H4 (cell line): Measurements from ENCODE around the gene ZNF653. TPM values are rescaled to one million over a fixed set of nuclear protein-coding genes. Genes with fewer than 3 reads are reported as not detected.
"Not testable (repeated sequence)": the region's sequence is repeated elsewhere in the genome, so short reads cannot be mapped to it uniquely, and the experiment has no call there.

Experiments used
- DNase-seq: peaks from one replicate; pipeline ENCODE4 v3.0.0-alpha.2; 2015; ENCODE audit warnings: low spot score
- total RNA-seq: library from RNA; depleted of rRNA; stranded (reverse); fragments of >200 nt; shearing (Covaris generic); gene quantifications from 2 replicates; pipeline ENCODE4 v1.2.3, GENCODE V29; 2014; rRNA removed

ZNF653 gene
- total RNA-seq, 1 experiment from 2014 or later: 4.6 TPM

- DNase-seq: not testable (repeated sequence)
Measured at GRCh38 chr19:11433526-11433925, 72.1 kb downstream of the ZNF653 start.

Other genes with a start within 250 kb of the ZNF653 start
- gene DOCK6, start 243.3 kb downstream of the ZNF653 start, total RNA-seq: 3.3 and 3.9 TPM in 2 replicates
- not detected in 2 replicates for gene TSPAN16, start 209.7 kb downstream of the ZNF653 start, total RNA-seq
- 0.37 TPM in 1 of 2 replicates, not detected in the other for gene RAB3D, start 166.2 kb downstream of the ZNF653 start, total RNA-seq
- gene TMEM205, start 159.6 kb downstream of the ZNF653 start, total RNA-seq: 74.7 and 139 TPM in 2 replicates
- 3.6 and 5.1 TPM in 2 replicates for gene CCDC159, start 159.3 kb downstream of the ZNF653 start, total RNA-seq
- 10.7 and 12.7 TPM in 2 replicates for gene PLPPR2, start 150.4 kb downstream of the ZNF653 start, total RNA-seq
- gene SWSAP1, start 131.2 kb downstream of the ZNF653 start, total RNA-seq: 0.45 and 1.0 TPM in 2 replicates
- gene EPOR, start 121.5 kb downstream of the ZNF653 start, total RNA-seq: 3.0 and 5.4 TPM in 2 replicates
- 0.14 TPM in 1 of 2 replicates, not detected in the other for gene RGL3, start 86.5 kb downstream of the ZNF653 start, total RNA-seq
- 0.99 and 1.7 TPM in 2 replicates for gene ODAD3, start 70.7 kb downstream of the ZNF653 start, total RNA-seq
- 40.7 and 54.9 TPM in 2 replicates for gene PRKCSH, start 70.2 kb downstream of the ZNF653 start, total RNA-seq
- gene ELAVL3, start 24.8 kb downstream of the ZNF653 start, total RNA-seq: not detected in 2 replicates
- 43.0 and 47.5 TPM in 2 replicates for gene ECSIT, start 23.3 kb upstream of the ZNF653 start, total RNA-seq
- 0.21 and 0.25 TPM in 2 replicates for gene CNN1, start 33.0 kb upstream of the ZNF653 start, total RNA-seq
- gene ELOF1, start 53.4 kb upstream of the ZNF653 start, total RNA-seq: 72.7 and 85.3 TPM in 2 replicates
- 8.2 and 10.4 TPM in 2 replicates for gene ACP5, start 71.8 kb upstream of the ZNF653 start, total RNA-seq
- 13.0 and 18.8 TPM in 2 replicates for gene ZNF627, start 91.6 kb upstream of the ZNF653 start, total RNA-seq
- gene ZNF823, start 233.1 kb upstream of the ZNF653 start, total RNA-seq: 4.0 and 7.3 TPM in 2 replicates